ENCODE measurements around the gene TENM3.

DNA sequence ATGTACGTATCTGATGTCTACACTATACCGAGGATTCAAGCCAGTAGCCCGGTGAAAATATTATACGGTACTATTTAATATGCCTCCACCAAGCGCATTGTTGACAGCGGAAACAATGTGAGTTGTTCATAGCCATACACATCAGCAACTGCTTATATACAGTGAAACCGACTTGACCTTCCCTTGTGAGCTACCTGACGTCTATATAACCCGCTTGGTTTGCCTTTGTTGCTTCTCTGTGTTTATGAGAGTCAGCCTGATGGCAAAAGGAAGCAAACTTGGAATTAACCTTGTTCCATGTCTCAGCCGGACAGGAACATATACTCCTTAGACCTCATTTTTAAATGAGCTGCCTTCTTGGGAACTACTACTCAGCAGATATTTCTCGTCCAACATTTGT, 462.2 kb downstream of the TENM3 start:
- TF ChIP-seq GATA3 (IDR thresholded peaks at IDR 0.05; ENCODE audit: low read depth, low read length) (no peak), GATA2 (IDR thresholded peaks at IDR 0.05; ENCODE audit: low read depth, low read length) (no peak)

All from SH-SY5Y (cell line).